GM12878 (cell line): Measurements from ENCODE around the gene ZBTB7B.

Source experiments
- KAT2A ChIP-seq: conservative IDR thresholded peaks from 2 replicates; pipeline ENCODE4 v1.6.1; 2011; ENCODE audit warnings: low read depth, low read length; ENCODE audit not compliant: control insufficient read depth
- ZNF274 ChIP-seq: IDR thresholded peaks from one replicate; pipeline ENCODE4 v1.8.0; 2011; ENCODE audit not compliant: insufficient read length, insufficient read depth

DNA sequence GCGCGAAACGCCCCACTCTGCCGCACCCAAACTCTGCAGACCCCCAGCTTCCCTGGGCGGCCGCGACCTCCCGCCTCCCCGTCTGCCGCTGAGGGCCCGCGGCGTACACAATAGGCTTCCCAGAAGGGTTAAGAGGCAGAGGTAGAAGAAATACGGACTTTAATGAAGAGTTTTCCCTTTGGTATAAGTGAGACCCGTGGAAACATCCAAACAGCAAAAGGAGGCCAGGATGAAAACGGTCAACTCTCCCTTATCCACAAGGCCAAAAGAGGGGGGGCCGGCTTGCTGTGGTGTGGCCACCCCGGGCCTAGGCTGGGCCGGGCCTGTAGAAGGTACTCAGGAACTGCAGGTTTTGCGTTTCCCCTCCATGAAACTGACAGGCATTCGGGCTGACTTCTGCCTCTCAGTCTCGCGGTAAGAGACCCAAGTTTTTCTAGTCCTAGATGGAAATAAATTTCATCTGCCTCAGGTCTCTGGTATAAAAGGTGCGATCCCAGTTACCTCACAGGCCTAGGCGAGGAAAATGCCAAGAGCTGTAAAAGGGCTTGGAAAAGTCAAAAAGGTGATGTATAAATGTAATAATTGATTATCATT is 40.3 kb upstream of the ZBTB7B start:
- no peak for TF ChIP-seq KAT2A
- TF ChIP-seq ZNF274 = no peak
